HG03045 (cell line): ENCODE measurements around the gene PELO.

Source experiments
- ATAC-seq: cut with Tn5 transposase; IDR thresholded peaks from one replicate; pipeline ENCODE4 v1.9.1; 2021; ENCODE audit warnings: mild to moderate bottlenecking, moderate library complexity; ENCODE audit not compliant: unreplicated experiment

Gene PELO

DNA sequence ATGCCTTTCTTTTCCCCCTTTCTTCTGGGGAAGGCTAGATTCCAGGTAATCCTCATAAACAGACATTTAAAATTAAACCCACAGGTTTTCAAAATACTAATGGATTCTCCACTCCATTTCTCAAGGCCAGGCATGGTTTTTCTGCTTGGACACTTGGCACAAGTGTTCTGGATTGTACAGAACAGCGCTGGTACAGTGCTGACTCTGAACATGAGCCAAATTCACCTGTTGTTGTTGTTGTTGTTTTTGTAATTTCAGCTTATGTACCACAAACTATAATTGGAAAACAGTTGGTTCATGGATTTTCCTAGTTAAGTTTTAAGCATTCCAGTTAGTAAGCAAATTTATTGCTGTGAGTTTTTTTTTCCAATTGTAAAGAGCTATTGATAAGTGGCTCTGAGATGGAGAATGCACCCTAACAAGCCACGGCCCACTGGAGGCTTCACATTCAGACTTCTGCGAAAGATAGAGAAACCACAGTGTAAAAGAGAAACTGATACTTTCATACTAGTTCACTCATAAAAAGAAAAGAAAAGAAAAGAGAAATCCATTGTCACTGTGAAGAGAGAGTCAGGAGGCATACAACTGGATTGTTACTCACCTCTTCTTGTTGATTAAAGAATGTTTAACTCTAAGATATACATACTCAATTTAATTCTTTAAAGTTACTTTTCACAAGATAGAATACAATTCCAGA lies 16.2 kb upstream of the PELO start:
- peak; percentile 97 for ATAC-seq

DNA sequence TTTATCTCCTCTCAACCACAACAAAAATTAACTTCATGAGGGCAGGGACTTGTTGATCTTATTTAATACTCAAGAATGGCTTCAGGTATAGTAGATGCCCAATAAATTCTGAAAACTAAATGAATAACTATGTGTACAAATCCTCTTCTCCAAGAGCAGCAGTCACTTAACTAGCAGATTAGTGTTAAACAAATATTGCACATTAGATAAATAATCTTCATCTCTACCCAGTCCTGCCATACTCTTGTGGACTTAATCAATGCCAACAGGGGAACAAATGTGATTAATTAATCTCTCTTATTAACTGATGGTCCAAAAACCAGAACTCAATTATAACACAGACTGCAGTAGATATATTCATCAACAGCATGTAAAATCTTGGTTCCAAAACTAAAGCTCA lies 15.0 kb upstream of the PELO start:
- ATAC-seq, result no peak

DNA sequence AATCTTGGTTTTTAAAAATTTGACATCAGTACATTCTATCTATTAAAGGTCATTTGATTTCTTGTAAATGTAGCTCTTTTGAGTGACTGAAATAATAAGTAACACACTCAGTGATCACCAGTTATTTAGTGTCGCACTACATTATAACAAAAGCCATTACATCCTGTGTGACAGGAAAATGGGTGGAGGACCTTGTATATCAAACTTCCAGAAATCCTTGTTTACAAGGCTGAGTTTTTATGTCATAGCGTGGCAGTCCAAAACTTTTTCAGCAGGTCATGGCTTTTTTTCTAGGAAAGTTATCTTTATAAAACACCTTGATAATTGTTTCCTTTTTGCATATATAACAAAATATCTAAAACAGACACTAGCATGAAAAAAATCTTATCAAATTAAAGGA lies 14.4 kb upstream of the PELO start:
- ATAC-seq, result no peak

DNA sequence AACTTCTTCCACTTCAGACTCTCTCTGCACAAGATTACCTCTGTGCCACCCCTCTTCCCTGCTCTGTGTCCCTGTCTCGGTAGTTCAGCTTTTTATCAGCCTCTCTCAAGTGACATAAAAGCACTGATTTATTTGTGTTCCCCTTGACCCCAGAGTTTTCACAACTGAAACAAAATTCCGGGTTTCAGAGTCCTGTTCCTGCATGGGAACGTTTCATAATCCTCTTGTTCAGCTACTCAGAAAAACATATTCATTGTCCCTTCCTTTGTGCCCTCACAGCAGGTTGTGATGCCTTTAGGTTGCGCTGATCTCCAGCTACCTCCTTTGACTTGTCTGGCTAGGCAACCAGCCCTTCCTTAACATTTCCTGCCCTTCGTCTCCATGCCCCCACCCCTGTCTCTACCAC lies 13.7 kb upstream of the PELO start:
- ATAC-seq, result no peak

DNA sequence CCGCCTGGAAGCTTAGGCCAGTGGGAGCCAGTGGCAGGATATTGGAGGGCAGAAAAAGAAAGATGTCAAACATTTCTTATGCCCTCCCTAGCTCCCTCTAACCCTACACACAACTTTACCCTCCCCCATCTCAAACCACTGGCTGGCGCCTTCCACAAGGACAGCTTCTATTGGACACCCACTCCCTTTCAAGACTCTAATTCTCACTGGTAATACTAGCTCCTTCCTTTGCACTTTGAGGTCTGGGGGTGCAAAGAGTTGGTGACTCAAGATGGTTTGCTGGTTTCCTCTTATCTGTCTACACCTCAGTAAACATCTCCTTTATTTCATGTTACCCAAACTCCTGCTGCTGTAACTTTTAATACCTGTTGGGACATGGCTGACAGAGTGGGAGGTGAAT lies 11.6 kb upstream of the PELO start:
- no peak for ATAC-seq

DNA sequence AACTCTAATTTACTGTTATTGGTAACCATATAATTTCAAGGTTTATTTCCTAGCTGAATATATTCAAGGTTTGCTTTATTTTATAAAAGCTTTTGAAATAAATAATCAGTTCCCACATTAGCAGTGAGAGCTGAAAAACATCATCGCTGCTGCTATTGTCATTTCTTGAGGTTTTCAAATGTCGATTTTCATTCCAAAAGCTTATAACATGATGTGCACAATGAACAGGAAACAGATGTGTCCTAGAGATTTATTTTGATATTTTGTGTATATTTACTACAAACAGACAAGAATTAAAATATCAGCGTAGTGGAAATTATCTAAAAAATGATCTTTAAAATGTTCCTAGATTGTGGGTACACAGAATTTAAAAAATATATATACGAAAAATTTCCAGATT lies 10.5 kb upstream of the PELO start:
- no peak for ATAC-seq

DNA sequence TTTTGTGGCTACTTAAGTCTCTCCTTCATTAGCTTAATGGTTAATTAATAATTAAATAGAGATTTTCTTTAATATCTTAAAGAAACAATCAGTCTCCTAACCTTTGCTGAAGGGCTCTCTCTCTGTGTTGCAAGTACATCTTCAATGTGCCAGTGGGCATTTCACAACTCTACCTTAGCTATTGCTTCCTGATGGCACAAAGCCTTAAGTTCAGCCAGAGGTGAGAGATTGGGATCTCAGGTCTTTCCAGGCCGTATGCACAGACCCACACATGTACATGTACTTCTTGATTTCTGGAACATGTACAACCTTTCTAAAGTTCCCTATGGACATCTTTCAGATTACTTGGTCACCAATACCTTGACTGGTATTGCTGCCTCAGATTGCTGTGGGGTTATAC lies 8.9 kb upstream of the PELO start:
- ATAC-seq, result no peak

DNA sequence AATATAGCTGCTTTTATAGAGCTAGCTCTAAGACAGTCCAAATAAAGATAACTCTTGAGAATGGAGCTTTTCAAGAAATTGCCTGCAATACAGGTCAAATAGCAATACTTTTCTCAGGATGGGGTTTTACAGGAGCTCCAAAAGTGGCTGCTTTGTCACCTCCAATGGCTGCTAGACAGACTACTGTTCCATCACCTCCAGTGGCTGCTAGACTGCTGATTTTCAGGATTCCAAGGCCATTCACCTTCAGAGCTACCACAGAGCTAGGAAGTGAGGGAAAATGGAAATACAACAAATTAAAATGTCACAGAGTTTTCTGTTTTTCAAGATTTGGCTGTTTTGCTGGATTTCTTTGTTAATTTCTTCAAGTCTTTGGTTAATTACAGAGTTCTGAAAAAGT lies 8.5 kb upstream of the PELO start:
- no peak for ATAC-seq

DNA sequence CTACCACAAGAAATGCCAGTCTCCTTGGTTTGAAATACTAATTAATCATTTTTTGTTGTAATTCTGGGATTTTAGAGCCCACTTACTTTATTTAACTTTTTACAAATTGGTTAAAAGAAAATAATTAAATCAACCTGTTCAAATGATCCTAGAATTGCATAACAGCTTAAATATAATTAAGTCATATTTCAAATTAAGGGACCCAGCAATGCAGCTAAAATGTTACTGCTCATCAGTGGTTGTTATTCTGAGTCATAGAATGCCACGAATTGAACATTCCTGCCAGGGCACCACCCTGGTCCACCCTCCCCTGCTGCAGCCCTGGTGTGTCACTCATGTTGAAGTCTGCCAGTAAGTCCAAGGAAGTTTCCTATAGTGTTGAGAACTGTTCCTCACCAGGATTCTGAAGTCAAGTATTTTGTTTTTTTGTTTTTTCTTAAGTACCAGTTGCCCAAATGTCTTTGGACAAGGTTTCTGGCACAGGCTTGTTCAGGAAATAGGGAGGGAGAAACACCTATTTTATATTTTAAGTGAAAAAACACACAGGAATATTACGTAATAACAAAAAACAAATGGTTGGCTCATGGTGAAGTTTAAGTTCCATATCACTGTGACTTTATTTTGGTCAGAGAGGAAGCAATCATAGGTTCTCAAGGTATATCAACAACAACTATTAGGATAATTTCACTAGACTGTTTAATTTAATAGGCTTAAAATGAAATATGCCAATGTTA lies 4.3 kb upstream of the PELO start:
- no peak for ATAC-seq

DNA sequence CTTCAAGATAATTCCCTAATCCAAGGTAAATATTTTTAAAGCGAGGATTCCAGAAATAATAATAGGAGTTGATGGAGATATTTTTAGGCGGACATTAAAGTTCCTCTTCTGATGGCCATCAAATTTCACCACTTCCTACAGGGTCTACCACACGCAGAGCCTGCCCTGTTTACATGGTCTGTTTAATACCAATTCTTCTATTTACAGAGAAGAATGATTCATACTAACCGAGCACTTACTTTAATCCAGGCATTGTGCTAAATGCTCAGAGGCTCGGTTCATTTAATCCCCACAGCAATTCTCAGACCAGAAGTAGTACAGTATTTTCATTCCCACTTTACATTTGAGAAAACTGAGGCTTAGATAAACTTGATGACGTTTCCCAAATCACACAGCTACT lies 3.0 kb upstream of the PELO start:
- ATAC-seq, result no peak

DNA sequence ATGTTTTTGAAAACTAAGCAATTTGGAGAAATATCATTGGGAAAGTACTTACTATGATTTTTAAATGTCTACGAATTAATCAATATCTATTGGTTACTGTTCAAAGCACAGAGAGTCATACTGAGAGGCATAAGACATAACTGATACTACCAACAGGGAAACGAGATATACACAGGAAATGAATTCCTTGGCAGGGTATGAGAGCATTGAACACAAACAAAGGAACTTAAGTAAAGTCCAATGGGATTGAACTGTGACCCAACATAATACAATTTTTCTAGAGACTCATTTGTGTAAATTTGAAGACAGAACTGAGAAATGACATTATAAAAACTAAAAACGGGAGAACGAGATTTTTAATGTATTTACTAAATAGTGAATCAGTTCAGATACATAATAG lies 1.3 kb upstream of the PELO start:
- no peak for ATAC-seq

DNA sequence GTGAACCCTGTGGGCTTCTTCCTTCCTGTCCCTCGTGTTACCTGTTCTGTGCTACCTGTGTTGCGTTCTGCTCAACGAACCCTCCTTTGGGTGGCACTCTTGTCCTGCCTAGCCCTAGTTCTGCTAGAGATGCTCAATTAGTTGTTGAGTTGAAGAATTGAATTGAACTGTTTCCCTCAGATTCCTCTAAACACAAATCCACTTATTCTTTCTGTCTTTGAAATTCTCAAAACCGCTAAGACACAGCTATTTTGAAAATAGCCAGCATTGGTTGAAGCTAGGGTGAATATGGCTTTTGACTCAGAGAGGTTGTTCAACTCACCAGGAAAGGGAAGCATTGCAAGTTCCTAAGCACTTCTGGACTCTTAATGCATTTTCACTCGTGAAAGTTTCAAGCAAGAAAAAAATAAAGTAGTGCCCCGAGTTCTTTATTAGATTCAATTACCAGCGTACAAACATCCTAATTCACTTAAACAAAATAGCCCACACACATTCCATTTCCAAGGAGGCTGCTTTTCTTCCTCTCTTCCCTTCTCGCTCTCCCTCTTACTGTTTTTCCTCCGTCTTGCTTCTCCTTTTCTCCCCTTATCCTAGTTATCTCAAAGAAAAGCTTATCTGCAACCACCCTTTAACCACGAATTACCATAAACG lies 642 bp upstream of the PELO start:
- no peak for ATAC-seq

DNA sequence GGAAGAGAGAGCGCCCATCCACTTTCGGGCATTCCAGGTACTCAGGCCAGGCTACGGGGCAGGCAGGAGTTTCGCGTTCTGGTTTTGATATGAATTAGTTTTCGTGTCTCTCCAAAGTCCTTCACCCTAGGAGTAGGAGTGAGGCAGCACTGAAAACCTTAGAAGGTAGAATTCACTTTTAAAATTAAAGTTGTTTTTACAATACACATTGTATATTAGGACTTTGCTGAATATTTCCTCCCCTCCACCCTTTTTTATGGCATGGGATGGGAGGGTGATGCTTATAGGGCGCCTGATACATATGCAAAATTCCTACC lies 747 bp downstream of the PELO start:
- ATAC-seq, result no peak

DNA sequence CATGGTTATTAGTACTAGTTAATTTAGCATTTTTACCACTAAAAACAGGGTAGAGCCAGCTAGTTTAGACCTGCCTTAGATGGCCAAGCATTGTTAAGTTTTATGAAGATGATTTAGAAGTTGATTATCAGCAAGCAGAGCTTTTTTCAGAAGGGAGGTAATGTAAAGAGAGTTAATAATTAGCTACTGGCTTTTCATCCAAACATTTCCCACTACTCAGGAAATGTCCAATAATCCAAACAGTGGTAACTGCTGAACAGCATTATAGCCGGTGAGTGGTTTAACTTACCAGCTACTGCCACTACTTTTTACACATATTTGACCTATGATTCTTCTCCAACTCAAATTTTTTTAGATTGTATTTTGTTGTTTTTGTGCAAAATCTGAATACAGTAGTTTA lies 1.7 kb downstream of the PELO start:
- ATAC-seq, result no peak

DNA sequence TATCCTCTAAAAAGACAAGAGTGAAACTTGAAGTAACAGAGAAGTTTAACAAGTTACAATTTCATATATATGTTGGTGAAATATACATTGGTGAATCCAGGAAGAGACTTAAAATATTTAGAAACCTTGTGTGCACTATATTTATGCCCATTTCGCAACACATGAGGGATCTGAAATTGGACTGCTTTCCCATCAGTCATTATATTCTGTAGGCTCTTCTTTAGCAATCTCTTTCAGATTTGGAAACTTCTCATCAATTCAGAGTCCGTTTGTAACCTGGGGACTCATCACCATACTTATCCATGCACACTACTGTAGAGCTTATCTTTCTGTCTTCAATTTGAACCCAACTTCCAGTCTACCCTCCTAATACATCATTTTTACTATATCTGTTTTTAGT lies 2.1 kb downstream of the PELO start:
- ATAC-seq, result no peak

DNA sequence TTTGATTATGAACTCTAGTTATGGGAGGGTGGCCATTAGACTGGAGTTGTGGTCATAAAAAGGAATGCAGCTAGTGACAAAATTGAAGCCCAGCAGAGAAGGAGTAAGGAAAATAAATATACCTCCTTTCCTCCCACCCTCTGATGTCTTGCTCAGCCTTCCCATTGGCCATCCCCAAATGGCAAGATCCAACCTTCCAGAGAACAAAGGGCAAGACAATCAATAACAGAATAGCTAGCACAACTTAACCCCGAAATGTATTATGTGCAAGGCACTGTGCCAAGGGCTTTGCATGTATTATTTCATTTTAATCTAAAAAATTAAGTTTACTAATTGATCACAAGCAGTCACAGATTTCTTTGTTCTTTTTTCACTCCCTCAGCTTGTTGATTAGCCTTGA lies 3.6 kb downstream of the PELO start:
- ATAC-seq, result no peak

DNA sequence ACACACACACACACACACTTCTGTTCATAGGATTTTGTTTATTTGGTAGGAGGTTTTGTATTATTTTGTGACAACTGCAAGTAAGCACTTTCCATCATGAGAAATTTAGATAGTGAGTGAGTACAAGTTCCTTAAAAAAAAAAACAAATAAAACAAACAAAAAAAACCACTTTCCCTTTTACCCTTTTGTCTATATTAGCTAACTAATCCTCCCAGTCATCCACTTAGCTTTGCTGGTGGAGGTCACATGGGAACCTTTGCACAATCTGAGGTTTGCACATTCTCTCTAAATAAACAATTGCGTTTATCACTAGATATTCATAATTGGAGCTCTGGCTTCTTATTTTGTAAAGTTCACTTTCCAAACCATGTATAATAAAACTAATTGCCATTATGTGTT lies 6.8 kb downstream of the PELO start:
- ATAC-seq, result no peak

DNA sequence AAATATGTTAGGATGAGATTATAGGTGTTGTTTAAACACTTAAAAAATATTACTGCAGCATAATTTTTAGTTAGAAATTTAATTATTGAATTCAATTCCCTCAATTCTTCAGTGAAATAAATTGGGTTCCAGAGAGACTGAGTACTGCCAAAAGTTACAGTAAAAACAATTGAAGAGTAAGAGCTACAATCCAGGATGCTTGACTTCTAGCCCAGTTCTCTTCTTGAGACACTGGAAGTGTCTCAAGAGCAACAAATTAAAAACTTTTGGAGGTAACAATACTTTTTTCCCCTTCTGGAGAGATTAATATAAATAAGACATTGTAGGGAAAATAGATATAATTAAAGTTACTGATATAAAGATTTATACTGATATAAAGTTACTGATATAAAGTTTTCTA lies 8.3 kb downstream of the PELO start:
- ATAC-seq, result no peak

DNA sequence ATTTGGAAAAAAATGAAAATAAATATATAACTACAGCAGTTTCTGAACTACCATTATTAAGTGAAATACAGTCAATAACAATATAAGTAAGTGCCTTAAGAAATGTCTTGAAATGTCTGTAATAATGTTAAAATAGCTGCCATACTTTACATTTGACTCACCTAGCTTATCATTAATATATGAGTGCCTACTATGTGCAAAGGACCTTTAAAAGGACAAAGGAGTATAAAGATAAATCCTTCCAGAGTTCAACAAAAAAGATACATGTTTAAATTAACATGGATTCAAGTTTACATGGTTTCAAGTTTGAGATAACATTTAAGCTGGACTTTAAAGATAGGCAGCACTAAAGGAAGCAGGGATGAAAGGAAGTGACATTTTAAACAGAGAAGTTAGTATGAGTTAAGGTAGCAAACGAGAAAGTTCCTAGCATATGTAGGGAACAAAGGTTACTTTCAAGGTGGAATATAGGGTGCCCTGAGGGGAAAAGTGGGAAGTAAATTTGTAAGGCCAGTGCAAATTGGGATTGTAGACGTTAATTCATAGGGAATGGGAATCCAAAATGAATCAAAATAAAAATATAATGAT lies 8.9 kb downstream of the PELO start:
- ATAC-seq, result no peak

DNA sequence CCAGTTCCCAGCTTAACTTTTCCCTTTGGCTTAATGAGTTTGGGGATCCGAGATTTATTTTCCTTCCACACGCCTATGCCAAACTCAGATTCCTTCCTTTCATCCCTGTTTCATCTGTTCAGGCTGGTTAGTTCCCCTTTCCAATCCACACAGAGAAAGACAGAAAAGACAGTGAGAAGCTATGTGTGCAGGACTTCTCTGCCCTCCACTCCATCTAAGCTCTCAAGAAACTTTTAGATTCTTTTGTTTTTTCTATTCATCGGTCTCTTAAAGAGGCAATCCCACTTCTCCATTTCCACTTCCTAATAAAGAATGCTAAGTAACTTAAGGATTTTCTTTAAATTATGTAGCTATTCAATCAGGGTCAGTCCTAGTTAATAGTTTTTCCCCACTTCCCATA lies 11.2 kb downstream of the PELO start:
- ATAC-seq, result no peak

DNA sequence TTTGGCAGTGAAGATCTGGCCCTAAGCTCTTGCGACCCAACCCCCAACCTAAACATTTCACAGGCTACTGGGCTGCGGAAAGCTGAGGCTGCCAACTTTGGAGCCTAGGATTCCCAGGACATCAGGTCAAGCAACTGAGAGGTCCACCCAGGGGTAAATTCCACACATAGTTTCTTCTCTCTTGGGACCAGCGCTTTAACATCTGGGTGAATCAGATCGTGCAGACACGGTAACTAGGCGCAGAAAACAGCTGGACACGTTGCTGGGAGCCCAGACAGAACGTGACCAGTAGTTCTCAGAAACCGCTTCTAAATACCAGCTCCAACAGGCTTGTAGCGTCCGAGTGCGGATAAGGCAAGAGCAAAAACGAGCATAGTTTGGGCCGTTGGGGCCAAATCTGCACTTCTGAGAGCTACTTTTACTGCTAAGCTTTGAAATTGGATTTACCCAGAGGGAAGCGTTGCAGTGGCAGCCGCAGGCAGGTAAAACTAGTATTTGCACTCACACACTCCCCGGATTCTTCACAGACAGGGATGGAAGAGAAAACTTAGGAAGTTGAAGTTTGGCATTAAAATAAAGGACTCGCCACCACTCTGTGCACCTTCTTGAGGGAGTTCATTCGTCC lies 11.8 kb downstream of the PELO start:
- peak; percentile 20 for ATAC-seq

DNA sequence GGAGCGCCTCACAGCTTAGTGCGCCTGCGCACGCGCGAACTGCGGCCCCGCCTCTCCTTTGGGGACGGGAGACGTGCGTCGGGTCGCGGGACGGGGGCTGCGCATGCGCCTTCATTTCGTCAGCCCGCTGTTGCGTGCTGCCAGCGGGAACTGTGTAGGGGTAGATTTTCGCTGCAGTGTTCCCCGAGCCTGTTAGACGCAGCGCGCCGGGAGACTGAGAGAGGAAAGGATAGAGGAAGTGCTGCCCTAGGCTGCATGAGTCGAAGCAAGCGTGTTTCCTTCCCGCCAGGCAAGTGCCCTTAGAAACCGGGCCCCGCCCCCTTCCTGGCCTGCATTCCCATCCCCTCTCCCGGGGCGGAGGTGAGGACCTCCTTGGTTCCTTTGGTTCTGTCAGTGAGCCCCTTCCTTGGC lies 12.3 kb downstream of the PELO start:
- ATAC-seq, result peak; percentile 93
